Fibroblast of lung (primary cell): Measurements from ENCODE around the gene TPSG1.

ENCODE experiments used
- EZH2 ChIP-seq: IDR thresholded peaks from 2 replicates; pipeline ENCODE4 v1.5.1; 2012; ENCODE audit warnings: low read length, control low read depth, mild to moderate bottlenecking; ENCODE audit errors: missing control alignments
- TF ChIP-seq, protein P1 (sequence below), 2 donors: IDR thresholded peaks in 1 of 2; conservative IDR thresholded peaks in 1 of 2; 1 replicate in 1 of 2; 2 replicates in 1 of 2; pipeline ENCODE4 v1.5.1; 2011 to 2012; ENCODE audit warnings: low read length in 2 of 2, control low read depth in 1 of 2, inconsistent platforms in 1 of 2, low read depth in 1 of 2, mild to moderate bottlenecking in 1 of 2

DNA sequence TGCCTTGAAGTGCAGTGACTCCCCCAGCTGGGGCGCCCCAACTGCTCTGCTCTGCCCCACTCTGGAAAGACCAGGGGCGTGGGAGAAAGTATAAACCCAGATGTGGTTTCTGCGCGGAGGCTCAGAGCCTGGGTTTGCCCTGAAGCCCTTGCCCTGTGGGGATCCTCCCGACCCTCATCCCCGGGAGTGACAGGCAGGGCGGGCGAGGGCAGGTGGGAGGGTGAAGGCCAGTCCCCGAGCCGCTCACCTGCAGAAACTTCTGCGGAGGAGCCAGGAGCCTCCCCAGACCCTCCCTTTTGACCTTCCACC, 34.6 kb upstream of the TPSG1 start:
- TF ChIP-seq, protein P1, sequence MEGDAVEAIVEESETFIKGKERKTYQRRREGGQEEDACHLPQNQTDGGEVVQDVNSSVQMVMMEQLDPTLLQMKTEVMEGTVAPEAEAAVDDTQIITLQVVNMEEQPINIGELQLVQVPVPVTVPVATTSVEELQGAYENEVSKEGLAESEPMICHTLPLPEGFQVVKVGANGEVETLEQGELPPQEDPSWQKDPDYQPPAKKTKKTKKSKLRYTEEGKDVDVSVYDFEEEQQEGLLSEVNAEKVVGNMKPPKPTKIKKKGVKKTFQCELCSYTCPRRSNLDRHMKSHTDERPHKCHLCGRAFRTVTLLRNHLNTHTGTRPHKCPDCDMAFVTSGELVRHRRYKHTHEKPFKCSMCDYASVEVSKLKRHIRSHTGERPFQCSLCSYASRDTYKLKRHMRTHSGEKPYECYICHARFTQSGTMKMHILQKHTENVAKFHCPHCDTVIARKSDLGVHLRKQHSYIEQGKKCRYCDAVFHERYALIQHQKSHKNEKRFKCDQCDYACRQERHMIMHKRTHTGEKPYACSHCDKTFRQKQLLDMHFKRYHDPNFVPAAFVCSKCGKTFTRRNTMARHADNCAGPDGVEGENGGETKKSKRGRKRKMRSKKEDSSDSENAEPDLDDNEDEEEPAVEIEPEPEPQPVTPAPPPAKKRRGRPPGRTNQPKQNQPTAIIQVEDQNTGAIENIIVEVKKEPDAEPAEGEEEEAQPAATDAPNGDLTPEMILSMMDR (conservative IDR thresholded peaks at IDR 0.05 in 1 of 2, IDR thresholded peaks at IDR 0.05 in 1 of 2; ENCODE audit: low read depth in 1 of 2, low read length in 2 of 2), result no peak
- TF ChIP-seq EZH2, result no peak
